ENCODE data around the gene PCDHA5.

- no peak for TF ChIP-seq CTCF (optimal IDR thresholded peaks at IDR 0.05 in 1 of 3, IDR thresholded peaks at IDR 0.05 in 1 of 3, conservative IDR thresholded peaks at IDR 0.05 in 1 of 3; ENCODE audit: extremely low read depth in 1 of 3, insufficient read depth in 2 of 3, low read length in 3 of 3)
- no peak for TF ChIP-seq EZH2 (IDR thresholded peaks at IDR 0.05; ENCODE audit: low read length)
Observed at GRCh38 chr5:140791089-140791488, 30.3 kb upstream of the PCDHA5 start.

All from keratinocyte (primary cell).